ENCODE results near the gene ASRGL1.
"Not testable (repeated sequence)": the region's sequence is repeated elsewhere in the genome, so short reads cannot be mapped to it uniquely, and the experiment has no call there.

DNA sequence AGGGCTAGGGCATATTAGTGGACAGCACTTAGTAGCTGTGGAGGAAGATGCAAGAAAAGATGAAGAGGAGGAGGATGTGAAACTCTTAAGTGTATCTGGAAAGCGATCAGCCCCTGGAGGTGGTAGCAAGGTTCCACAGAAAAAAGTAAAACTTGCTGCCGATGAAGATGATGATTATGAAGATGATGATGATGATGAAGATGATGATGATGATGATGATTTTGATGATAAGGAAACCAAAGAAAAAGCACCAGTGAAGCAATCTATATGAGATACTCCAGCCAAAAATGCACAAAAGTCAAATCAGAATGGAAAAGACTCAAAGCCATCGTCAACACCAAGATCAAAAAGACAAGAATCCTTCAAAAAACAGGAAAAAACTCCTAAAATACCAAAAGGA is 6.0 kb upstream of the ASRGL1 start:
- TF ChIP-seq, protein P1, sequence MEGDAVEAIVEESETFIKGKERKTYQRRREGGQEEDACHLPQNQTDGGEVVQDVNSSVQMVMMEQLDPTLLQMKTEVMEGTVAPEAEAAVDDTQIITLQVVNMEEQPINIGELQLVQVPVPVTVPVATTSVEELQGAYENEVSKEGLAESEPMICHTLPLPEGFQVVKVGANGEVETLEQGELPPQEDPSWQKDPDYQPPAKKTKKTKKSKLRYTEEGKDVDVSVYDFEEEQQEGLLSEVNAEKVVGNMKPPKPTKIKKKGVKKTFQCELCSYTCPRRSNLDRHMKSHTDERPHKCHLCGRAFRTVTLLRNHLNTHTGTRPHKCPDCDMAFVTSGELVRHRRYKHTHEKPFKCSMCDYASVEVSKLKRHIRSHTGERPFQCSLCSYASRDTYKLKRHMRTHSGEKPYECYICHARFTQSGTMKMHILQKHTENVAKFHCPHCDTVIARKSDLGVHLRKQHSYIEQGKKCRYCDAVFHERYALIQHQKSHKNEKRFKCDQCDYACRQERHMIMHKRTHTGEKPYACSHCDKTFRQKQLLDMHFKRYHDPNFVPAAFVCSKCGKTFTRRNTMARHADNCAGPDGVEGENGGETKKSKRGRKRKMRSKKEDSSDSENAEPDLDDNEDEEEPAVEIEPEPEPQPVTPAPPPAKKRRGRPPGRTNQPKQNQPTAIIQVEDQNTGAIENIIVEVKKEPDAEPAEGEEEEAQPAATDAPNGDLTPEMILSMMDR (conservative IDR thresholded peaks at IDR 0.05; ENCODE audit: low read length), result not testable (repeated sequence)
- TF ChIP-seq EZH2phosphoT487 (IDR thresholded peaks at IDR 0.05; ENCODE audit: borderline replicate concordance, low read depth, low read length), result not testable (repeated sequence)

Data from OCI-LY7 (cell line).